Measurements from ENCODE around the gene TEX44.

TEX44 gene

GRCh38 chr2:231605607-231606091 is 13.0 kb downstream of the TEX44 start:
- no peak for DNase-seq (ENCODE audit: low spot score)

- DNase-seq (ENCODE audit: low spot score), result no peak
Measured at GRCh38 chr2:231606941-231607340, 14.3 kb downstream of the TEX44 start.

GRCh38 chr2:231611273-231612108 is 18.8 kb downstream of the TEX44 start:
- peak; percentile 68 for DNase-seq (ENCODE audit: low spot score)

- peak; percentile 79 for DNase-seq (ENCODE audit: low spot score)
Measured at GRCh38 chr2:231612109-231612455, 19.4 kb downstream of the TEX44 start.

GRCh38 chr2:231612456-231613330 is 20.0 kb downstream of the TEX44 start:
- peak; percentile 96 for DNase-seq (ENCODE audit: low spot score)

GRCh38 chr2:231613331-231613662 is 20.6 kb downstream of the TEX44 start:
- no peak for DNase-seq (ENCODE audit: low spot score)

- DNase-seq (ENCODE audit: low spot score), result peak; percentile 91
Measured at GRCh38 chr2:231613663-231614558, 21.2 kb downstream of the TEX44 start.

GRCh38 chr2:231614559-231615057 is 21.9 kb downstream of the TEX44 start:
- peak; percentile 21 for DNase-seq (ENCODE audit: low spot score)

GRCh38 chr2:231615058-231615671 is 22.5 kb downstream of the TEX44 start:
- DNase-seq (ENCODE audit: low spot score), result no peak

GRCh38 chr2:231616296-231616695 is 23.6 kb downstream of the TEX44 start:
- DNase-seq (ENCODE audit: low spot score), result no peak

GRCh38 chr2:231617059-231617926 is 24.6 kb downstream of the TEX44 start:
- no peak for DNase-seq (ENCODE audit: low spot score)

GRCh38 chr2:231621051-231621879 is 28.6 kb downstream of the TEX44 start:
- DNase-seq (ENCODE audit: low spot score), result no peak

- DNase-seq (ENCODE audit: low spot score), result no peak
Measured at GRCh38 chr2:231622963-231623362, 30.3 kb downstream of the TEX44 start.

- DNase-seq (ENCODE audit: low spot score), result no peak
Measured at GRCh38 chr2:231626449-231626848, 33.8 kb downstream of the TEX44 start.

GRCh38 chr2:231627384-231628120 is 34.9 kb downstream of the TEX44 start:
- DNase-seq (ENCODE audit: low spot score), result peak; percentile 59

- no peak for DNase-seq (ENCODE audit: low spot score)
Measured at GRCh38 chr2:231632559-231633142, 40.0 kb downstream of the TEX44 start.

- no peak for DNase-seq (ENCODE audit: low spot score)
Measured at GRCh38 chr2:231633241-231633976, 40.7 kb downstream of the TEX44 start.

- DNase-seq (ENCODE audit: low spot score), result no peak
Measured at GRCh38 chr2:231634412-231634811, 41.7 kb downstream of the TEX44 start.
